Measurements from ENCODE around the gene FAIM2. TPM values are rescaled to one million over a fixed set of nuclear protein-coding genes. Genes with fewer than 3 reads are reported as not detected.

FAIM2 gene
- total RNA-seq, 2 experiments from 2014 or later = 0.22 to 0.56 TPM

DNA sequence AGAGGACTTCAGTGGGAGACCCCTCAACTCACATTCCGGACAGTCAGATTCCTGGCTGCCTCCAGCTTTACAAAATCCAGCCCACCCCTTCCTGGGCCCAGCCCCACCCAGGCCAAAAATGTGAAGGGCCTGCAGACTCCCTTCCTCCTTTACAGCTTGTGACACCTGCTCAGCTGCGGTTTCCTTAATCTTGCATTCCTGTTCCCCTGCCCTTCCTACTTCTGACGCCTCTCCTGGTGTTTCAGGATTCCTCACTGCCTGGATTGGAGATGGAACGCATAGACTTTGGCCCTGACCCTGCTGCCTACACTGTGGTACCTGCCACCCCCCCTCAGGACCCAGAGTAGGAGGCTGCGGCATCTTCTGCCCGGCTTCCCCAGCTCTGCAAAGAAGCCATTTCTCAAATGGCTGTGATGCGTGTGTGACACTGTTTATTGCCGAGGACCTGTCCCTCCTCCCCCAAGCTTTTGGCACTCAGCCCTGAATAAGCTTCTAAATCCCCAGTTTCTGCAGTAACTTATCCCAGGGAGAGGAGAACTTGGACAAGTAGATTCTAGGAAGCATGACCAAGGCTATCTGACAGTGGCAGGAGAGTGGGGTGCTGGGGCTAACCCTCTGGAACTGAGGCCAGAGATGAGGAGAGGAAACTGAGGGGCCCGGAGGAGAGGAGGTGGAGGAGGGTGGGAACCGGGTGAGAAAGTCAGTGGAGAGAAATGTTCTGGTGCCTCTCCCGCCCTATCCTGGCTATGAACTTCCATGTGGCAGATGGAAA is 35.9 kb downstream of the FAIM2 start:
- no peaks in the 10 kb centered on the region for H3K4me1 Mint-ChIP-seq (ENCODE audit: low read depth)
- ChIA-PET POLR2A (interaction anchor here (0.7 kb wide), 1 partner anchor 89 kb away, joined by 3 read pairs; no protein-coding TSS in a partner anchor), CTCF (interaction anchor here (0.8 to 5.0 kb wide), 30 partner anchors 11 to 429 kb away, joined by 3 to 43 read pairs (median 4); partner anchors contain the start of genes BCDIN3D, LIMA1, NCKAP5L and TMBIM6)
- ATAC-seq = no peak
- TF ChIP-seq, protein P1, sequence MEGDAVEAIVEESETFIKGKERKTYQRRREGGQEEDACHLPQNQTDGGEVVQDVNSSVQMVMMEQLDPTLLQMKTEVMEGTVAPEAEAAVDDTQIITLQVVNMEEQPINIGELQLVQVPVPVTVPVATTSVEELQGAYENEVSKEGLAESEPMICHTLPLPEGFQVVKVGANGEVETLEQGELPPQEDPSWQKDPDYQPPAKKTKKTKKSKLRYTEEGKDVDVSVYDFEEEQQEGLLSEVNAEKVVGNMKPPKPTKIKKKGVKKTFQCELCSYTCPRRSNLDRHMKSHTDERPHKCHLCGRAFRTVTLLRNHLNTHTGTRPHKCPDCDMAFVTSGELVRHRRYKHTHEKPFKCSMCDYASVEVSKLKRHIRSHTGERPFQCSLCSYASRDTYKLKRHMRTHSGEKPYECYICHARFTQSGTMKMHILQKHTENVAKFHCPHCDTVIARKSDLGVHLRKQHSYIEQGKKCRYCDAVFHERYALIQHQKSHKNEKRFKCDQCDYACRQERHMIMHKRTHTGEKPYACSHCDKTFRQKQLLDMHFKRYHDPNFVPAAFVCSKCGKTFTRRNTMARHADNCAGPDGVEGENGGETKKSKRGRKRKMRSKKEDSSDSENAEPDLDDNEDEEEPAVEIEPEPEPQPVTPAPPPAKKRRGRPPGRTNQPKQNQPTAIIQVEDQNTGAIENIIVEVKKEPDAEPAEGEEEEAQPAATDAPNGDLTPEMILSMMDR (IDR thresholded peaks at IDR 0.05) = no peak
- no peaks in the 10 kb centered on the region for H3K9me3 Mint-ChIP-seq
- no peak overlapping the region for H3K27ac Mint-ChIP-seq
- no peak for DNase-seq
- no peaks in the 10 kb centered on the region for H3K36me3 Mint-ChIP-seq (ENCODE audit: low read depth)
- no peak overlapping the region for H3K4me3 Mint-ChIP-seq
- intact Hi-C loops (cut with micrococcal nuclease) = no loop called here
- H3K27me3 Mint-ChIP-seq = no peaks in the 10 kb centered on the region

DNA sequence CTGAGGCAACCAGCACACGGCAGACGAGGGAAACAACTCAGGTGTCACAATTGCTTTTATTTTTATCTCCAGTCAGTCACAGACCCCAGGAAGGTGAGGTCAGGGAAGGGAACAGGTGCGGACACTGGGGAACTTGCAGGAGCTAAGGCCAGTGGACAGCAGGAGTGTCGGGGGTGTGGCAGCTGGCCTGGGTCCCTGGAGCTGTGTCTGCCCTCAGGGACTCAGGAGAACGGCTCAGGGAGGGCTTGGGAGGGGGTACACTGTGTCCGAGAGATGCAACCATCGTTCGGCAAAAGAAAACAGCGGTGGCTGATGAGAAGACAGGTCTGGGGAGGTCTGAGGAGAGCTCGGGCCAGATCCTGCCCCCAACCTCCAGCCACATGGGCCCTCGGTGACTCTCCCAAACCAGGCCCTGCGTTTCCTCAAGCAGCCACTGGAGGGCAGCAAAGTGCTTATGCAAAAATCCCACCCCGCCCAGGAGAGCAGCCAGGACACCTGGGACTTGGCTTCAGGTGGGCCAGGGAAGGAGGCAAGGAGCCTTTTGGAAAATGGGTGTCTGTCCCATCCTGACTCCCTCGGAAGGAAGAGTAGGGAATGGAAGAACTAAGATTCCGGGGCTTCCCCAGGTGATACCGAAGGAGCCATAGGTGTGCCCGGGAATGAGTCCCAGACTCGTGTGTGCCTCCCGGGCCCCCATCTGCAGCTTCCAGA is 36.7 kb downstream of the FAIM2 start:
- H3K27ac Mint-ChIP-seq = no peak overlapping the region
- intact Hi-C loops (cut with micrococcal nuclease) = no loop called here
- H3K36me3 Mint-ChIP-seq (ENCODE audit: low read depth) = no peaks in the 10 kb centered on the region
- CTCF ChIA-PET = interaction anchor here (0.6 to 5.0 kb wide), 45 partner anchors 10 to 430 kb away, joined by 3 to 43 read pairs (median 4); partner anchors contain the start of genes BCDIN3D, FAIM2, LIMA1 and NCKAP5L
- peak; percentile 85 for DNase-seq
- no peaks in the 10 kb centered on the region for H3K27me3 Mint-ChIP-seq
- H3K4me3 Mint-ChIP-seq = no peak overlapping the region
- peak; percentile 98 for ATAC-seq
- TF ChIP-seq, protein P1 (IDR thresholded peaks at IDR 0.05) = peak; percentile 92
- no peaks in the 10 kb centered on the region for H3K9me3 Mint-ChIP-seq
- no peaks in the 10 kb centered on the region for H3K4me1 Mint-ChIP-seq (ENCODE audit: low read depth)
- POLR2A ChIA-PET = interaction anchor here (0.6 to 0.7 kb wide), 2 partner anchors 32 to 89 kb away, joined by 3 read pairs; no protein-coding TSS in a partner anchor

DNA sequence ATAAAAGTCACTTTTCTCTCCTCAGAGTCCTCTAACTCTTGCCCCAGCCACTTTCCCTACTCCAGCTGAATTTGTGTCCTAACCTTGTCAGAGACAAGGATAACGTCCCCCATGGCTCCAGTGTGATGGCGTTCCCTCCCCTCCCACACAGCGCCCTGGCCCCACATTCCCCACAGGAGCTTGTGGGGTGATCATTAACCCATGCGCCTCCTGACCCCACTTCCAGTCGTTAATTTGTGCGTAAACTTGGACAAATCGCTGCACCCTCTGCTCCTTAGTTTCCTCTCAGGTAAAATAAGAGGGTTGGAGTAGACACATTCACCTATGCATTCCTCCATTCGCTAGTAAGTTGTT is 37.9 kb downstream of the FAIM2 start:
- intact Hi-C loops (cut with micrococcal nuclease) = no loop called here
- H3K27me3 Mint-ChIP-seq = no peaks in the 10 kb centered on the region
- H3K27ac Mint-ChIP-seq = no peak overlapping the region
- no peaks in the 10 kb centered on the region for H3K4me1 Mint-ChIP-seq (ENCODE audit: low read depth)
- no peak overlapping the region for H3K4me3 Mint-ChIP-seq
- ATAC-seq (no peak), DNase-seq (no peak)
- no peaks in the 10 kb centered on the region for H3K9me3 Mint-ChIP-seq
- H3K36me3 Mint-ChIP-seq (ENCODE audit: low read depth) = no peaks in the 10 kb centered on the region
- POLR2A ChIA-PET = interaction anchor here (0.6 kb wide), 1 partner anchor 228 kb away, joined by 3 read pairs; no protein-coding TSS in a partner anchor
- CTCF ChIA-PET = interaction anchor here (1.1 to 5.0 kb wide), 14 partner anchors 11 to 177 kb away, joined by 3 to 43 read pairs (median 8); partner anchors contain the start of genes BCDIN3D, FAIM2 and NCKAP5L
- TF ChIP-seq, protein P1 (IDR thresholded peaks at IDR 0.05) = no peak

DNA sequence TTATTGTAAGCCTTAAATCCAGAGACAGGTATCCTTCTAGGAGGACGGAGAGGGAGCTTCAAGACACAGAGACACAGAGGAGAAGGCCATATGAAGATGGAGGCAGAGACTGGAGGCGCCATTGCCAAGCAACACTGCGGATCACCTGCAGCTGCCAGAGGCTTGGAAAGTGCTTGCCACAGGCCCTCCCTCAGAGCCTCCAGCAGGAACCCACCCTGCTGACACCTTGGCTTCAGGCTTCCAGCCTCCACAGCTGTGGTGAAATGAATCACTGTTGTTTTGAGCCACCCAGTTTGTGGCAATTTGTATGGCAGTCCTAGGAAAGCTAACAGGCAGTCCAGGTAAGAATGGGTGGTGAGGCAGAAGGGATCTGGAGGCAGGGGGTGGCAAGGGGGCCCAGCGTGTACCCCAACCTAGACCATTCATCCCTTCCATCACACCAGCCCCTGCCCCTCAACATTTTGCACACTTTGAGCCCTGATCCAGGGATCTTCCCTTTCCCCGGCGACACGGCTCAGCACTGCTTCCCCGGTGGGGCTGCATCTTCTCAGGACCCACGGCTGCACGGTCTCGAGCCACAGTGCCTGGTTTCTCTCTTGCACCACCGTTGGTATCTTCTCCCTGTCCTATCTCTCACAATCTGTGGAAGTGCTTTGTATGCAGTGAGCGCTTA is 38.5 kb downstream of the FAIM2 start:
- TF ChIP-seq, protein P1 (IDR thresholded peaks at IDR 0.05) = no peak
- intact Hi-C loops (cut with micrococcal nuclease) = no loop called here
- Mint-ChIP-seq H3K36me3 (ENCODE audit: low read depth) (no peaks in the 10 kb centered on the region), H3K4me3 (no peak overlapping the region), H3K9me3 (no peaks in the 10 kb centered on the region), H3K27me3 (no peaks in the 10 kb centered on the region), H3K27ac (no peak overlapping the region), H3K4me1 (ENCODE audit: low read depth) (no peaks in the 10 kb centered on the region)
- ChIA-PET POLR2A (interaction anchor here (0.5 to 1.0 kb wide), 3 partner anchors 116 to 228 kb away, joined by 3 read pairs; no protein-coding TSS in a partner anchor), CTCF (interaction anchor here (1.1 to 5.0 kb wide), 13 partner anchors 12 to 124 kb away, joined by 3 to 43 read pairs (median 7); partner anchors contain the start of genes BCDIN3D and TMBIM6)
- no peak for DNase-seq
- ATAC-seq = no peak

All from activated CD8-positive, alpha-beta T cell treated with anti-CD3 and anti-CD28 coated beads for 36 hours (primary cell).